ENCODE measurements around the gene SLC39A11. TPM values are rescaled to one million over a fixed set of nuclear protein-coding genes. Genes with fewer than 3 reads are reported as not detected.

The SLC39A11 gene
- total RNA-seq, 1 donor from 2014 or later, result 5.5 TPM

- no peak overlapping the region for H3K4me3 ChIP-seq
- TF ChIP-seq EZH2phosphoT487 (IDR thresholded peaks at IDR 0.05), result no peak
- no peak for TF ChIP-seq EZH2 (IDR thresholded peaks at IDR 0.05)
- no peak for TF ChIP-seq CTCF (IDR thresholded peaks at IDR 0.05)
- H3K9me3 Mint-ChIP-seq, result peaks cover 14% of the 10 kb centered on the region
- H3K27ac Mint-ChIP-seq, result peak overlapping the region; percentile 13
- no peaks in the 10 kb centered on the region for H3K27me3 ChIP-seq
- H3K4me2 ChIP-seq, result no peak overlapping the region
- no peak overlapping the region for H2AFZ ChIP-seq (replicated peaks)
- DNase-seq (ENCODE audit: low spot score), result no peak
- H3K36me3 Mint-ChIP-seq, result no peaks in the 10 kb centered on the region
- no peaks in the 10 kb centered on the region for H3K79me2 ChIP-seq (ENCODE audit: low read depth)
- no peak overlapping the region for H3K27ac ChIP-seq
- H3K4me3 Mint-ChIP-seq, result no peak overlapping the region
- no peaks in the 10 kb centered on the region for H3K36me3 ChIP-seq
- H3K9ac ChIP-seq, result no peak overlapping the region
- peaks cover 7% of the 10 kb centered on the region for H3K27me3 Mint-ChIP-seq (ENCODE audit: insufficient read depth, low read depth)
- H3K9me3 ChIP-seq (ENCODE audit: low read depth), result no peaks in the 10 kb centered on the region
- no peaks in the 10 kb centered on the region for H4K20me1 ChIP-seq (ENCODE audit: low read depth)
- H3K4me1 ChIP-seq, result peaks cover 10% of the 10 kb centered on the region
- peaks cover 11% of the 10 kb centered on the region for H3F3A ChIP-seq (ENCODE audit: low read depth)
- H3K4me1 Mint-ChIP-seq, result peaks cover 16% of the 10 kb centered on the region
These were observed 486.9 kb downstream of the SLC39A11 start for GRCh38 chr17:72605543-72605942.

GRCh38 chr17:72604518-72604917 lies 488.0 kb downstream of the SLC39A11 start:
- Histone ChIP-seq H3K27ac (no peak overlapping the region), H3K9ac (no peak overlapping the region), H3K36me3 (no peaks in the 10 kb centered on the region), H3K9me3 (ENCODE audit: low read depth) (no peaks in the 10 kb centered on the region), H3F3A (ENCODE audit: low read depth) (peaks cover 11% of the 10 kb centered on the region), H3K27me3 (no peaks in the 10 kb centered on the region), H3K4me3 (no peak overlapping the region), H3K79me2 (ENCODE audit: low read depth) (no peaks in the 10 kb centered on the region), H3K4me1 (peaks cover 10% of the 10 kb centered on the region), H3K4me2 (no peak overlapping the region), H2AFZ (replicated peaks) (no peak overlapping the region), H4K20me1 (ENCODE audit: low read depth) (no peaks in the 10 kb centered on the region)
- Mint-ChIP-seq H3K9me3 (peaks cover 14% of the 10 kb centered on the region), H3K4me1 (peaks cover 16% of the 10 kb centered on the region), H3K27me3 (ENCODE audit: insufficient read depth, low read depth) (peaks cover 7% of the 10 kb centered on the region), H3K4me3 (no peak overlapping the region), H3K36me3 (no peaks in the 10 kb centered on the region), H3K27ac (no peak overlapping the region)
- DNase-seq (ENCODE audit: low spot score), result no peak
- TF ChIP-seq EZH2 (IDR thresholded peaks at IDR 0.05) (no peak), EZH2phosphoT487 (IDR thresholded peaks at IDR 0.05) (no peak)

- Histone ChIP-seq H3F3A (ENCODE audit: low read depth) (peaks cover 11% of the 10 kb centered on the region), H3K27ac (no peak overlapping the region), H4K20me1 (ENCODE audit: low read depth) (no peaks in the 10 kb centered on the region), H3K9ac (no peak overlapping the region), H3K27me3 (no peaks in the 10 kb centered on the region), H2AFZ (replicated peaks) (no peak overlapping the region), H3K4me1 (peaks cover 10% of the 10 kb centered on the region), H3K79me2 (ENCODE audit: low read depth) (no peaks in the 10 kb centered on the region), H3K4me2 (peak overlapping the region; percentile 57), H3K36me3 (no peaks in the 10 kb centered on the region), H3K9me3 (ENCODE audit: low read depth) (no peaks in the 10 kb centered on the region), H3K4me3 (no peak overlapping the region)
- Mint-ChIP-seq H3K4me1 (peaks cover 16% of the 10 kb centered on the region), H3K9me3 (peaks cover 14% of the 10 kb centered on the region), H3K4me3 (no peak overlapping the region), H3K36me3 (no peaks in the 10 kb centered on the region), H3K27me3 (ENCODE audit: insufficient read depth, low read depth) (peaks cover 6% of the 10 kb centered on the region), H3K27ac (peak overlapping the region; percentile 58)
- no peak for TF ChIP-seq CTCF (IDR thresholded peaks at IDR 0.05)
- no peak for TF ChIP-seq EZH2 (IDR thresholded peaks at IDR 0.05)
- TF ChIP-seq EZH2phosphoT487 (IDR thresholded peaks at IDR 0.05), result no peak
- DNase-seq (ENCODE audit: low spot score), result no peak
These were observed 488.9 kb downstream of the SLC39A11 start for GRCh38 chr17:72603420-72604242.
